Loucy (cell line): ENCODE measurements around the gene SLC50A1.
A peak's percentile ranks its signal among the peaks of the same experiment; 100 is the strongest.

Source experiments
- EZH2phosphoT487 ChIP-seq: fragments of 200-600 bp; IDR thresholded peaks from 2 replicates; pipeline ENCODE4 v1.6.1; 2018; ENCODE audit warnings: antibody characterized with exemption, mild to moderate bottlenecking, moderate library complexity, borderline replicate concordance
- TF ChIP-seq, protein P1 (sequence below): fragments of 200-600 bp; sonication (generic); conservative IDR thresholded peaks from 2 replicates; pipeline ENCODE4 v1.5.1; 2014; ENCODE audit warnings: mild to moderate bottlenecking, antibody characterized with exemption, low read length

DNA sequence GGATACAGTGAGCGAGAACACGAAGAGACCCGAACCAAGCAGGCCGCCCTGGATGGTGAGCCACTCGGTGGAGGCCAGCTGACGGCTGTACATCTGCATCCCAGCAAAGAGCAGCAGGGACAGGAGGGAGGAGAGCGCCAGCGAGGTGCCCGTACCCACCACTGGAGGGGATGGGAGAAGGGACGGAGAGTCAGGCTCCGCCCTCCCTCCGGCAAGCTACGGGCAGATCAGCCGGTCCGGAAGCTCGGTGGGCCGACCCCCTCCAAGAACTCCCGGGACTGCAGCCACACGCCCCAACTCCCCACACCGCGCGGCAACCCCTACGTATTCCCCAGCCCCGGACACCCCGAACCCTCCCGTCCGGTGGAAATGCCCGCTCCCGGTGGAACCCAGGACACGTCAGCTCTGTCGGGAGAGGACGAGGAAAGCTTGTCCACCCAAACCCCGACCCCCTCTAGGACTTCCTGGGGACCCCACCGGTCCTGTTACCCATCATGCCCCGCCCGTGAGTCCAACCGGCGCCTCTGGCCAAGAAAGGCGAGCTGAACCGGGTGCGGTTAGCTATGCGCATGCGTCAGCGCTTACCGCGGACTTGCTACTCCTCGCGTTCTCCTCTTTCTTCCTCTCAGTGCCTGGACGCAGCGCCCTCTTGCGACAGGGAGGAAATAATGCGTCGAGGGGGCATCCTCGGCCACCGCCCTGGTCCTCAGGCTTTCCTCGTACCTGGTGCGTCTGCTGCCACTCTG is 37.3 kb downstream of the SLC50A1 start, which contains the start of gene KRTCAP2:
- TF ChIP-seq, protein P1, sequence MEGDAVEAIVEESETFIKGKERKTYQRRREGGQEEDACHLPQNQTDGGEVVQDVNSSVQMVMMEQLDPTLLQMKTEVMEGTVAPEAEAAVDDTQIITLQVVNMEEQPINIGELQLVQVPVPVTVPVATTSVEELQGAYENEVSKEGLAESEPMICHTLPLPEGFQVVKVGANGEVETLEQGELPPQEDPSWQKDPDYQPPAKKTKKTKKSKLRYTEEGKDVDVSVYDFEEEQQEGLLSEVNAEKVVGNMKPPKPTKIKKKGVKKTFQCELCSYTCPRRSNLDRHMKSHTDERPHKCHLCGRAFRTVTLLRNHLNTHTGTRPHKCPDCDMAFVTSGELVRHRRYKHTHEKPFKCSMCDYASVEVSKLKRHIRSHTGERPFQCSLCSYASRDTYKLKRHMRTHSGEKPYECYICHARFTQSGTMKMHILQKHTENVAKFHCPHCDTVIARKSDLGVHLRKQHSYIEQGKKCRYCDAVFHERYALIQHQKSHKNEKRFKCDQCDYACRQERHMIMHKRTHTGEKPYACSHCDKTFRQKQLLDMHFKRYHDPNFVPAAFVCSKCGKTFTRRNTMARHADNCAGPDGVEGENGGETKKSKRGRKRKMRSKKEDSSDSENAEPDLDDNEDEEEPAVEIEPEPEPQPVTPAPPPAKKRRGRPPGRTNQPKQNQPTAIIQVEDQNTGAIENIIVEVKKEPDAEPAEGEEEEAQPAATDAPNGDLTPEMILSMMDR: peak; percentile 83
- TF ChIP-seq EZH2phosphoT487: no peak
